H1 (cell line): ENCODE measurements around the gene CXCL17. TPM values are rescaled to one million over a fixed set of nuclear protein-coding genes. Genes with fewer than 3 reads are reported as not detected.

ENCODE experiments used
- CTCF ChIA-PET: fragments of 300-600 bp; sonication (Branson Sonifier 250); formaldehyde crosslinking; loops from one replicate; lab custom pipeline; 2021; ENCODE audit not compliant: partially characterized antibody; lab: Charles Lee
- POLR2A ChIA-PET: fragments of 300-600 bp; sonication (Branson Sonifier 250); formaldehyde crosslinking; loops from one replicate; lab custom pipeline; 2021; ENCODE audit warnings: inconsistent platforms; ENCODE audit not compliant: partially characterized antibody; lab: Charles Lee
- DNase-seq, 2 experiments: peaks; one replicate each; pipeline versions ENCODE4 v3.0.0 to v3.0.0-alpha.2; 2010 to 2022; ENCODE audit warnings: low spot score in 2 of 2, low read depth in 1 of 2, mixed read lengths in 1 of 2
- FAIRE-seq: peaks from 2 replicates; lab custom pipeline; 2011; peaks lifted over from hg19 to GRCh38; lab: Jason Lieb, UNC
- H2AFZ ChIP-seq: 2 replicates; pipeline ENCODE4 v1.8.1; 2012; ENCODE audit warnings: low read length, inconsistent platforms
- H2AK5ac ChIP-seq: 2 replicates; pipeline ENCODE4 v1.6.1; 2013; ENCODE audit warnings: low read depth, low read length
- H2BK120ac ChIP-seq: replicated peaks from 2 replicates; pipeline ENCODE3; 2013; ENCODE audit warnings: low read depth, low read length, inconsistent platforms
- H2BK12ac ChIP-seq: 2 replicates; pipeline ENCODE4 v1.6.1; 2013; ENCODE audit warnings: low read depth, low read length
- H2BK15ac ChIP-seq: 2 replicates; pipeline ENCODE4 v1.6.1; 2013; ENCODE audit warnings: low read length
- H2BK20ac ChIP-seq: 2 replicates; pipeline ENCODE4 v1.6.1; 2013; ENCODE audit warnings: low read length
- H2BK5ac ChIP-seq: 2 replicates; pipeline ENCODE4 v1.6.1; 2013; ENCODE audit warnings: low read depth, low read length
- H3K14ac ChIP-seq: 2 replicates; pipeline ENCODE4 v1.6.1; 2013; ENCODE audit warnings: inconsistent platforms; ENCODE audit not compliant: insufficient read length
- H3K18ac ChIP-seq: 2 replicates; pipeline ENCODE4 v1.6.1; 2013; ENCODE audit warnings: low read length; ENCODE audit errors: extremely low read depth
- H3K23ac ChIP-seq: 2 replicates; pipeline ENCODE4 v1.6.1; 2013; ENCODE audit warnings: inconsistent platforms; ENCODE audit not compliant: insufficient read length
- H3K23me2 ChIP-seq: 2 replicates; pipeline ENCODE4 v1.6.1; 2013; ENCODE audit warnings: low read depth, low read length
- H3K27ac ChIP-seq: 2 replicates; pipeline ENCODE4 v1.6.1; 2011; ENCODE audit warnings: low read depth, low read length, inconsistent platforms
- H3K27me3 ChIP-seq, 4 experiments: replicated peaks in 1 of 4; 1 replicate in 1 of 4; 2 replicates in 3 of 4; pipeline versions ENCODE4 v1.6.1 to v1.8.1; 2011 to 2013; ENCODE audit warnings: low read length in 3 of 4, mild to moderate bottlenecking in 3 of 4, inconsistent platforms in 2 of 4, mixed read lengths in 2 of 4, moderate library complexity in 1 of 4; ENCODE audit not compliant: control insufficient read depth in 3 of 4, insufficient read depth in 3 of 4; ENCODE audit errors: extremely low read depth in 1 of 4
- H3K36me3 ChIP-seq, 4 experiments: 2 replicates each; pipeline versions ENCODE4 v1.6.1 to v1.8.1; 2011 to 2013; ENCODE audit warnings: mild to moderate bottlenecking in 4 of 4, low read length in 3 of 4, moderate library complexity in 2 of 4, control low read depth in 1 of 4, inconsistent platforms in 1 of 4; ENCODE audit not compliant: insufficient read depth in 4 of 4, control insufficient read depth in 2 of 4
- H3K4ac ChIP-seq: replicated peaks from 2 replicates; pipeline ENCODE3; 2013; ENCODE audit warnings: low read length, low read depth, mixed read lengths, inconsistent platforms; ENCODE audit not compliant: insufficient read length
- H3K4me1 ChIP-seq, 4 experiments: replicated peaks in 1 of 4; 1 replicate in 1 of 4; 2 replicates in 3 of 4; pipeline versions ENCODE4 v1.6.1 to v1.8.1; 2011 to 2013; ENCODE audit warnings: low read length in 3 of 4, inconsistent platforms in 2 of 4, mixed read lengths in 1 of 4; ENCODE audit not compliant: insufficient read depth in 4 of 4, control insufficient read depth in 3 of 4
- H3K4me2 ChIP-seq, 2 experiments: 2 replicates each; pipeline versions ENCODE4 v1.6.1 to v1.8.1; 2011 to 2013; ENCODE audit warnings: low read depth in 2 of 2, low read length in 2 of 2, control low read depth in 1 of 2, inconsistent platforms in 1 of 2, mild to moderate bottlenecking in 1 of 2; ENCODE audit not compliant: insufficient read depth in 1 of 2
- H3K4me3 ChIP-seq, 4 experiments: fragments of 200-600, 300-600 bp in 1 of 4; sonication (generic), shearing (Covaris generic), sonication (Bioruptor Twin) in 1 of 4; 2 replicates each; pipeline versions ENCODE4 v1.5.1 to v1.8.1; 2011 to 2016; ENCODE audit warnings: low read length in 4 of 4, low read depth in 3 of 4, control low read depth in 2 of 4, inconsistent platforms in 2 of 4, mild to moderate bottlenecking in 2 of 4, mixed read lengths in 1 of 4, moderate library complexity in 1 of 4; ENCODE audit not compliant: insufficient read depth in 2 of 4; ENCODE audit errors: extremely low read depth in 1 of 4
- H3K56ac ChIP-seq: replicated peaks from 2 replicates; pipeline ENCODE3; 2013; ENCODE audit warnings: low read depth, mild to moderate bottlenecking, mixed read lengths, low read length, inconsistent platforms; ENCODE audit not compliant: insufficient read length
- H3K79me1 ChIP-seq: 2 replicates; pipeline ENCODE4 v1.6.1; 2013; ENCODE audit warnings: low read depth, low read length, control low read depth
- H3K79me2 ChIP-seq, 2 experiments: 2 replicates each; pipeline versions ENCODE4 v1.6.1 to v1.8.1; 2012 to 2013; ENCODE audit warnings: low read length in 2 of 2, mild to moderate bottlenecking in 2 of 2, inconsistent platforms in 1 of 2; ENCODE audit not compliant: insufficient read depth in 2 of 2, control insufficient read depth in 1 of 2
- H3K9ac ChIP-seq, 4 experiments: replicated peaks in 1 of 4; 1 replicate in 1 of 4; 2 replicates in 3 of 4; pipeline versions ENCODE4 v1.6.1 to v1.8.1; 2011 to 2013; ENCODE audit warnings: low read depth in 3 of 4, low read length in 3 of 4, control low read depth in 2 of 4, mild to moderate bottlenecking in 2 of 4, moderate library complexity in 2 of 4, inconsistent platforms in 1 of 4; ENCODE audit errors: extremely low read depth in 1 of 4
- H3K9me3 ChIP-seq, 2 experiments: 2 replicates each; pipeline versions ENCODE4 v1.6.1 to v1.8.1; 2012 to 2013; ENCODE audit warnings: mild to moderate bottlenecking in 2 of 2, moderate library complexity in 2 of 2, control low read depth in 1 of 2, inconsistent platforms in 1 of 2, low read depth in 1 of 2, low read length in 1 of 2, mixed read lengths in 1 of 2; ENCODE audit not compliant: insufficient read depth in 2 of 2
- H4K20me1 ChIP-seq, 2 experiments: replicated peaks in 1 of 2; 2 replicates each; pipeline versions ENCODE3 to v1.8.1; 2011 to 2013; ENCODE audit warnings: inconsistent platforms in 2 of 2, low read length in 2 of 2, mild to moderate bottlenecking in 1 of 2; ENCODE audit not compliant: insufficient read depth in 2 of 2, control insufficient read depth in 1 of 2
- H4K5ac ChIP-seq: 2 replicates; pipeline ENCODE4 v1.6.1; 2013; ENCODE audit warnings: low read length, low read depth, mixed read lengths, inconsistent platforms; ENCODE audit not compliant: insufficient read length
- H4K8ac ChIP-seq: 2 replicates; pipeline ENCODE4 v1.8.0; 2013; ENCODE audit warnings: mild to moderate bottlenecking, moderate library complexity, low read length, inconsistent platforms; ENCODE audit not compliant: insufficient read depth; ENCODE audit errors: extremely low read depth
- H4K91ac ChIP-seq: replicated peaks from 2 replicates; pipeline ENCODE3; 2013; ENCODE audit warnings: low read length, mixed read lengths, inconsistent platforms; ENCODE audit not compliant: insufficient read length
- CTBP2 ChIP-seq: IDR thresholded peaks from 2 replicates; pipeline ENCODE4 v1.7.0; 2011; ENCODE audit warnings: borderline replicate concordance, mild to moderate bottlenecking, moderate library complexity, mixed read lengths, low read length; ENCODE audit not compliant: insufficient read depth, insufficient read length
- GTF2F1 ChIP-seq: IDR thresholded peaks from 2 replicates; pipeline ENCODE4 v1.6.1; 2012; ENCODE audit warnings: low read depth, low read length, improper control_type of control experiment, borderline replicate concordance
- KDM4A ChIP-seq: IDR thresholded peaks from one replicate; pipeline ENCODE4 v1.7.1; 2012; ENCODE audit warnings: low read depth, mild to moderate bottlenecking, moderate library complexity, low read length, inconsistent platforms; ENCODE audit not compliant: severe bottlenecking
- RBBP5 ChIP-seq: IDR thresholded peaks from 2 replicates; pipeline ENCODE4 v1.7.1; 2012; ENCODE audit warnings: low read depth, mild to moderate bottlenecking, inconsistent platforms, low read length, moderate library complexity, borderline replicate concordance
- RFX5 ChIP-seq: IDR thresholded peaks from 2 replicates; pipeline ENCODE4 v1.6.1; 2011; ENCODE audit warnings: low read depth, low read length, improper control_type of control experiment, borderline replicate concordance
- RNF2 ChIP-seq: fragments of 200-900, 300-1000 bp; sonication (generic); IDR thresholded peaks from 2 replicates; pipeline ENCODE4 v1.7.1; 2016; ENCODE audit warnings: borderline replicate concordance, low read depth, mild to moderate bottlenecking, antibody characterized with exemption, low read length; ENCODE audit not compliant: poor library complexity, severe bottlenecking; ENCODE audit errors: missing control alignments
- SIN3A ChIP-seq, 2 experiments: IDR thresholded peaks in 1 of 2; conservative IDR thresholded peaks in 1 of 2; 2 replicates each; pipeline ENCODE4 v1.6.1; 2011 to 2012; ENCODE audit warnings: low read length in 2 of 2, improper control_type of control experiment in 1 of 2, low read depth in 1 of 2, mild to moderate bottlenecking in 1 of 2
- SIRT6 ChIP-seq: IDR thresholded peaks from one replicate; pipeline ENCODE4 v1.7.1; 2012; ENCODE audit warnings: low read length, inconsistent platforms
- SP1 ChIP-seq: IDR thresholded peaks from 2 replicates; pipeline ENCODE4 v1.6.1; 2011; ENCODE audit warnings: low read depth, low read length
- TBP ChIP-seq: IDR thresholded peaks from 2 replicates; pipeline ENCODE4 v1.6.1; 2011; ENCODE audit warnings: low read depth, low read length, improper control_type of control experiment
- WGBS, 2 experiments: shearing (Covaris generic) in 1 of 2; methylation state at CpG; one replicate each; pipeline versions ENCODE4 v1.1.6 to v1.1.7; 2013 to 2015; ENCODE audit warnings: low lambda C conversion rate in 2 of 2, mixed read lengths in 2 of 2, inconsistent platforms in 1 of 2, low coverage in 1 of 2, missing lambda C conversion rate in 1 of 2; ENCODE audit not compliant: insufficient replicate concordance in 2 of 2, insufficient coverage in 1 of 2, insufficient read length in 1 of 2; ENCODE audit errors: extremely low coverage in 1 of 2, missing lambda C conversion rate in 1 of 2; 5-methylcytosine and 5-hydroxymethylcytosine counted together
- polyA plus RNA-seq, 7 experiments: library from polyadenylated mRNA; depleted of rRNA in 3 of 7; stranded (reverse) in 5 of 7; unstranded in 2 of 7; fragments of >200 nt in 5 of 7; fragments of 200-250 nt in 2 of 7; gene quantifications; 1 replicate in 5 of 7; 2 replicates in 1 of 7; 4 replicates in 1 of 7; pipeline versions ENCODE4 v1.2.1 to v1.2.3, GENCODE V29; 2011 to 2013; ENCODE audit warnings: missing spikeins in 2 of 7, mixed read lengths in 2 of 7
- total RNA-seq: library from RNA; stranded (reverse); fragmentation: NEBNext Ultra II Directional; extraction: Animal tissue kit (Norgen Biotek cat#: 25700); gene quantifications from 2 replicates; pipeline ENCODE4 v1.2.1, GENCODE V29; 2021

The CXCL17 gene
- total and polyA plus RNA-seq, 2 of the 8 experiments (the other 6 are each of a cell fraction or from before 2014, with no cell fraction given): not detected

GRCh38 chr19:42427313-42427712 is 15.4 kb downstream of the CXCL17 start, which contains the start of gene LIPE:
TSS of gene LIPE (minus strand) at chr19:42427388. CDS start at chr19:42427149, 239 bp downstream.
- Histone ChIP-seq H3K18ac (no peak within 1 kb of the TSS), H3K79me1 (no peaks in the 10 kb centered on the region), H2BK5ac (no peak within 1 kb of the TSS), H2BK120ac (no peak within 1 kb of the TSS), H3K36me3 (no peaks in the 10 kb centered on the region), H2AFZ (no peak within 1 kb of the TSS), H4K20me1 (peaks cover 0 to 2% of the 10 kb centered on the region in 2 experiments), H3K56ac (no peak within 1 kb of the TSS), H3K79me2 (no peaks in the 10 kb centered on the region), H3K23me2 (peaks cover 7% of the 10 kb centered on the region; the same call in 1 of the 2 replicates), H3K27ac (no peak within 1 kb of the TSS), H4K5ac (no peak within 1 kb of the TSS), H3K4ac (no peak within 1 kb of the TSS), H3K9ac (no peak within 1 kb of the TSS), H4K8ac (no peak within 1 kb of the TSS), H2BK15ac (no peak within 1 kb of the TSS), H2AK5ac (no peak within 1 kb of the TSS), H2BK20ac (no peak within 1 kb of the TSS), H4K91ac (no peak within 1 kb of the TSS), H3K4me1 (peaks cover 0 to 12% (median 4%) of the 10 kb centered on the region in 4 experiments; a peak in 5 of 7 replicates), H3K23ac (no peak within 1 kb of the TSS), H2BK12ac (no peak within 1 kb of the TSS), H3K9me3 (peaks cover 4 to 9% of the 10 kb centered on the region in 2 experiments), H3K4me3 (no peak within 1 kb of the TSS), H3K4me2 (no peak within 1 kb of the TSS), H3K27me3 (peaks cover 10 to 31% (median 24%) of the 10 kb centered on the region in 4 experiments), H3K14ac (no peak within 1 kb of the TSS)
- WGBS, 2 experiments: 87% methylated on average over 4 of the region's 4 CpGs; no CpG with 5 or more reads in 1 of the 2 experiments
- POLR2A ChIA-PET: no interaction called here
- DNase-seq (no peak), FAIRE-seq (no peak)
- CTCF ChIA-PET: interaction anchor here (6.2 to 10.3 kb wide), 2 partner anchors 8 to 15 kb away, joined by 43 to 101 read pairs; partner anchors contain the start of gene CXCL17
- TF ChIP-seq GTF2F1 (no peak), RNF2 (no peak), CTBP2 (no peak), TBP (no peak), SP1 (no peak), RBBP5 (no peak), SIN3A (conservative IDR thresholded peaks at IDR 0.05 in 1 of 2, IDR thresholded peaks at IDR 0.05 in 1 of 2; ENCODE audit: low read depth in 1 of 2, low read length in 2 of 2) (no peak), KDM4A (no peak), SIRT6 (no peak), RFX5 (no peak)
